Stimulated activated naive CD8-positive, alpha-beta T cell treated with anti-CD3 and anti-CD28 coated beads, Interleukin-15, Interleukin-2, amounts not matched to agents 100 ng/mL and 50 ng/mL, for 24 hours (primary cell): ENCODE results near the gene KISS1R.
"Not testable (repeated sequence)": the region's sequence is repeated elsewhere in the genome, so short reads cannot be mapped to it uniquely, and the experiment has no call there.

Experiments used
- H3K27ac Mint-ChIP-seq: one replicate; pipeline ENCODE4 v1.8.0; 2021; ENCODE audit warnings: mild to moderate bottlenecking, mixed read lengths
- H3K27me3 Mint-ChIP-seq: one replicate; pipeline ENCODE4 v1.8.0; 2021; ENCODE audit warnings: mixed read lengths
- H3K36me3 Mint-ChIP-seq: one replicate; pipeline ENCODE4 v1.8.0; 2021; ENCODE audit warnings: low read depth, mixed read lengths
- H3K4me1 Mint-ChIP-seq: one replicate; pipeline ENCODE4 v1.8.0; 2021; ENCODE audit warnings: low read depth, mixed read lengths
- H3K4me3 Mint-ChIP-seq: one replicate; pipeline ENCODE4 v1.8.0; 2021; ENCODE audit warnings: mild to moderate bottlenecking, mixed read lengths
- H3K9me3 Mint-ChIP-seq: one replicate; pipeline ENCODE4 v1.8.0; 2021; ENCODE audit warnings: mixed read lengths

KISS1R gene

GRCh38 chr19:889662-890295 lies 27.4 kb upstream of the KISS1R start:
- H3K9me3 Mint-ChIP-seq, result no peaks in the 10 kb centered on the region
- no peak overlapping the region for H3K4me3 Mint-ChIP-seq
- no peak overlapping the region for H3K27ac Mint-ChIP-seq
- H3K27me3 Mint-ChIP-seq, result no peaks in the 10 kb centered on the region
- peaks cover 4% of the 10 kb centered on the region for H3K36me3 Mint-ChIP-seq
- peaks cover 15% of the 10 kb centered on the region for H3K4me1 Mint-ChIP-seq

- Mint-ChIP-seq H3K27me3 (no peaks in the 10 kb centered on the region), H3K36me3 (peaks cover 4% of the 10 kb centered on the region), H3K4me3 (peak overlapping the region; percentile 57), H3K27ac (no peak overlapping the region), H3K9me3 (no peaks in the 10 kb centered on the region), H3K4me1 (peaks cover 15% of the 10 kb centered on the region)
These were observed 26.3 kb upstream of the KISS1R start for GRCh38 chr19:890831-891230.

- not testable (repeated sequence) for H3K36me3 Mint-ChIP-seq, H3K27me3 Mint-ChIP-seq, H3K27ac Mint-ChIP-seq, H3K9me3 Mint-ChIP-seq
- Mint-ChIP-seq H3K4me1 (peaks cover 15% of the 10 kb centered on the region), H3K4me3 (peak overlapping the region; percentile 79)
These were observed 25.5 kb upstream of the KISS1R start for GRCh38 chr19:891421-892200.

GRCh38 chr19:892243-892893 lies 24.8 kb upstream of the KISS1R start:
- Mint-ChIP-seq H3K36me3 (peaks cover 14% of the 10 kb centered on the region), H3K4me1 (peaks cover 15% of the 10 kb centered on the region), H3K9me3 (no peaks in the 10 kb centered on the region), H3K4me3 (peak overlapping the region; percentile 79), H3K27me3 (no peaks in the 10 kb centered on the region), H3K27ac (peak overlapping the region; percentile 83)

- H3K27ac Mint-ChIP-seq, result peak within 1 kb of the TSS; percentile 99
- H3K4me1 Mint-ChIP-seq, result peaks cover 15% of the 10 kb centered on the region
- H3K4me3 Mint-ChIP-seq, result peak within 1 kb of the TSS; percentile 84
- H3K36me3 Mint-ChIP-seq, result peaks cover 14% of the 10 kb centered on the region
- no peaks in the 10 kb centered on the region for H3K9me3 Mint-ChIP-seq
- no peaks in the 10 kb centered on the region for H3K27me3 Mint-ChIP-seq
These were observed 24.0 kb upstream of the KISS1R start, which contains the start of the genes MED16 and RNU6-9 for GRCh38 chr19:892894-893689. TSS of gene MED16 (minus strand) at chr19:893187. CDS start at chr19:891131, 2,056 bp downstream. TSS of gene RNU6-9 (plus strand) at chr19:893484.

GRCh38 chr19:896434-896833 lies 20.7 kb upstream of the KISS1R start:
- no peak overlapping the region for H3K27ac Mint-ChIP-seq
- H3K4me1 Mint-ChIP-seq, result peaks cover 11% of the 10 kb centered on the region
- H3K36me3 Mint-ChIP-seq, result peaks cover 14% of the 10 kb centered on the region
- no peaks in the 10 kb centered on the region for H3K27me3 Mint-ChIP-seq
- no peak overlapping the region for H3K4me3 Mint-ChIP-seq
- H3K9me3 Mint-ChIP-seq, result no peaks in the 10 kb centered on the region

- Mint-ChIP-seq H3K27ac (no peak overlapping the region), H3K27me3 (no peaks in the 10 kb centered on the region), H3K36me3 (peaks cover 14% of the 10 kb centered on the region), H3K4me3 (no peak overlapping the region), H3K4me1 (peaks cover 11% of the 10 kb centered on the region), H3K9me3 (no peaks in the 10 kb centered on the region)
These were observed 20.1 kb upstream of the KISS1R start for GRCh38 chr19:896999-897398.

GRCh38 chr19:897442-898039 lies 19.6 kb upstream of the KISS1R start:
- H3K9me3 Mint-ChIP-seq, result no peaks in the 10 kb centered on the region
- no peak overlapping the region for H3K27ac Mint-ChIP-seq
- H3K27me3 Mint-ChIP-seq, result no peaks in the 10 kb centered on the region
- H3K4me3 Mint-ChIP-seq, result no peak overlapping the region
- H3K36me3 Mint-ChIP-seq, result peaks cover 14% of the 10 kb centered on the region
- peaks cover 11% of the 10 kb centered on the region for H3K4me1 Mint-ChIP-seq

GRCh38 chr19:898663-899062 lies 18.5 kb upstream of the KISS1R start:
- Mint-ChIP-seq H3K4me1 (peaks cover 3% of the 10 kb centered on the region), H3K36me3 (peaks cover 11% of the 10 kb centered on the region), H3K27ac (no peak overlapping the region), H3K27me3 (no peaks in the 10 kb centered on the region), H3K9me3 (no peaks in the 10 kb centered on the region), H3K4me3 (no peak overlapping the region)

- no peak overlapping the region for H3K27ac Mint-ChIP-seq
- no peaks in the 10 kb centered on the region for H3K27me3 Mint-ChIP-seq
- H3K9me3 Mint-ChIP-seq, result no peaks in the 10 kb centered on the region
- no peak overlapping the region for H3K4me3 Mint-ChIP-seq
- peaks cover 6% of the 10 kb centered on the region for H3K4me1 Mint-ChIP-seq
- peaks cover 15% of the 10 kb centered on the region for H3K36me3 Mint-ChIP-seq
These were observed 17.6 kb upstream of the KISS1R start for GRCh38 chr19:899336-900042.

GRCh38 chr19:900043-900301 lies 17.2 kb upstream of the KISS1R start:
- H3K27ac Mint-ChIP-seq, result no peak overlapping the region
- peaks cover 15% of the 10 kb centered on the region for H3K36me3 Mint-ChIP-seq
- no peaks in the 10 kb centered on the region for H3K9me3 Mint-ChIP-seq
- no peaks in the 10 kb centered on the region for H3K27me3 Mint-ChIP-seq
- H3K4me1 Mint-ChIP-seq, result peaks cover 6% of the 10 kb centered on the region
- H3K4me3 Mint-ChIP-seq, result no peak overlapping the region

GRCh38 chr19:900302-901111 lies 16.6 kb upstream of the KISS1R start:
- Mint-ChIP-seq H3K9me3 (no peaks in the 10 kb centered on the region), H3K4me3 (no peak overlapping the region), H3K36me3 (peaks cover 15% of the 10 kb centered on the region), H3K27me3 (no peaks in the 10 kb centered on the region), H3K4me1 (peaks cover 6% of the 10 kb centered on the region), H3K27ac (no peak overlapping the region)

- H3K36me3 Mint-ChIP-seq, result peaks cover 12% of the 10 kb centered on the region
- no peaks in the 10 kb centered on the region for H3K9me3 Mint-ChIP-seq
- peaks cover 16% of the 10 kb centered on the region for H3K4me1 Mint-ChIP-seq
- H3K4me3 Mint-ChIP-seq, result no peak overlapping the region
- H3K27ac Mint-ChIP-seq, result no peak overlapping the region
- no peaks in the 10 kb centered on the region for H3K27me3 Mint-ChIP-seq
These were observed 15.7 kb upstream of the KISS1R start for GRCh38 chr19:901216-902092.
